Measurements from ENCODE around the gene NPL. TPM values are rescaled to one million over a fixed set of nuclear protein-coding genes. Genes with fewer than 3 reads are reported as not detected.

Gene NPL
- total RNA-seq, 3 donors from 2014 or later = 5.2 to 11.0 (median 10.4) TPM

DNA sequence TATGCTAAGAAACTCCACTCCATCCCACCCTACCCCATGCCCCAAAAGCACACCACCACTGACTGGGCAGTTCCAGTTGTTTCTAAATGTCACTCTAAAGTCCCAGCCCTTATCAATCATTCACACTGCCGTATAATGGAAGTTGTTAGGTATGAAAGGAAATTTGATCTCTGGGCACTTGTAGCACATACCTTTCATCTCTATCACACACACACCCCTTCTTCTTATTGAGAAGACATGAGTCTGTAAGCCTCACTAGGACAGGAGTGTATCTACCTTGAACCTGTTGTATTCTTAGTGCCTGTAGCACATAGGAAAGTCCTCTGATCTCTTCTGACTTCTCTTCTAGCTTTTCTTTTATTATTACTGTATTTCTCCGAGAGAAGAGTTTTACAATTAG is 27.3 kb downstream of the NPL start:
- Mint-ChIP-seq H3K27me3 (ENCODE audit: low read depth) (no peaks in the 10 kb centered on the region), H3K9me3 (no peaks in the 10 kb centered on the region), H3K4me1 (ENCODE audit: low read depth) (no peaks in the 10 kb centered on the region), H3K36me3 (ENCODE audit: insufficient read depth) (peaks cover 32% of the 10 kb centered on the region), H3K4me3 (no peak overlapping the region)
- ATAC-seq (no peak), DNase-seq (no peak)

DNA sequence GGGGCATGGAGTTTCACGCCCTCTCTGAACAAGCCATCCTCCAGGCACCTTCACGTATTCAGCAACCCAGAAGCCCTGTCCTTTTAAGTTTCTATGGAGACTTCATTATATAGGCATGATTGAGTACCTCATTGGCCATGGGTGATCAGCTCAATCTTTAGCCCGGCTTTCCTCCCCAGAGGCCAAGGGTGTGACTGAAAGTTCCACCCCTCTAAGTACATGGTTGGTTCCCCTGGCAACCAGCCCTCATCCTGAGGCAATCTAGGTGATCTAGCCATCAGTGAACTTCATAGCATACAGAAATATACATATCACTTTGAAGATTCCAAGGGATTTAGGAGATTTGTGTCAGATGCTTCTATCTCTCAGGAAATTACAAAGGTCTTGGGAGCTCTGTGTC is 28.2 kb downstream of the NPL start:
- Mint-ChIP-seq H3K36me3 (ENCODE audit: insufficient read depth) (peaks cover 39% of the 10 kb centered on the region), H3K9me3 (no peaks in the 10 kb centered on the region), H3K4me3 (no peak overlapping the region), H3K4me1 (ENCODE audit: low read depth) (no peaks in the 10 kb centered on the region), H3K27me3 (ENCODE audit: low read depth) (no peaks in the 10 kb centered on the region)
- DNase-seq (no peak), ATAC-seq (no peak)

DNA sequence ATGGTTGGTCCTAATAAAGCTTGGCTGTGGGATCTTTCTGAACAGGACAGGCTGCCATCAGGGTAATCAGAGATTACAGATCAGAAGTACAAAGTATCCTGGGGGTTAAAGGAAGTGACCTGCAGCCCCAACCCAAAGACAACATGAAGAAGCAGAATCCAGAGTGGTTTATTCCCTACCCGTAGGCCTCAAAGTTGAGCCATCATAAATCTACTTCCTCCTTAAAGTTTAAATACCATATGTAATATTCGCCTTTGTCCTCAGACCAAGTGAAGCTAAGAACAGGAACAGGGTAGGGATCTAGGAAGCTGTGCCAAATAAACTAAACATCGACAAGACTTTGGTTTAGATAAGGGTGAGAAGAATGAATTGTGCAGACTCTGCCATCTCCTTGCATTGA is 33.6 kb downstream of the NPL start:
- Mint-ChIP-seq H3K27me3 (ENCODE audit: low read depth) (no peaks in the 10 kb centered on the region), H3K4me3 (no peak overlapping the region), H3K4me1 (ENCODE audit: low read depth) (no peaks in the 10 kb centered on the region), H3K9me3 (no peaks in the 10 kb centered on the region), H3K36me3 (ENCODE audit: insufficient read depth) (peaks cover 21% of the 10 kb centered on the region)
- ATAC-seq = no peak
- DNase-seq = no peak

DNA sequence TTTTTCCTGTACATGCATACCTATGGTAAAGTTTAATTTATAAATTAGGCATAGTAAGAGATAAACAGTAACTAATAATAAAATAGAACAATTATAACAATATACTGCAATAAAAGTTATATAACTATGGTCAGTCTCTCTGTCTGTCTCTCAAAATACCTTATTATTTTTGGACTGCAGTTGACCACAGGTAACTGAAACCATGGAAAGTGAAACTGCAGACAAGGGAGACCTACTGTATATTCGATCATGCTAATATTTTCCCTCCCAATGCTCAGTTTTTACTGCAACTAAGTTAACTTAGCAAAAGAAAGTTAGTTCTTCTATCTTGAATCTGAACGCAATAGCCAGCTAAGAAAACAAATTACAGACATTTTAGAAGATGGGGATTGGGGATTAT is 37.3 kb downstream of the NPL start:
- H3K4me3 Mint-ChIP-seq = no peak overlapping the region
- no peak for DNase-seq
- H3K4me1 Mint-ChIP-seq (ENCODE audit: low read depth) = no peaks in the 10 kb centered on the region
- peaks cover 13% of the 10 kb centered on the region for H3K36me3 Mint-ChIP-seq (ENCODE audit: insufficient read depth)
- H3K27me3 Mint-ChIP-seq (ENCODE audit: low read depth) = no peaks in the 10 kb centered on the region
- no peak for ATAC-seq
- H3K9me3 Mint-ChIP-seq = no peaks in the 10 kb centered on the region

DNA sequence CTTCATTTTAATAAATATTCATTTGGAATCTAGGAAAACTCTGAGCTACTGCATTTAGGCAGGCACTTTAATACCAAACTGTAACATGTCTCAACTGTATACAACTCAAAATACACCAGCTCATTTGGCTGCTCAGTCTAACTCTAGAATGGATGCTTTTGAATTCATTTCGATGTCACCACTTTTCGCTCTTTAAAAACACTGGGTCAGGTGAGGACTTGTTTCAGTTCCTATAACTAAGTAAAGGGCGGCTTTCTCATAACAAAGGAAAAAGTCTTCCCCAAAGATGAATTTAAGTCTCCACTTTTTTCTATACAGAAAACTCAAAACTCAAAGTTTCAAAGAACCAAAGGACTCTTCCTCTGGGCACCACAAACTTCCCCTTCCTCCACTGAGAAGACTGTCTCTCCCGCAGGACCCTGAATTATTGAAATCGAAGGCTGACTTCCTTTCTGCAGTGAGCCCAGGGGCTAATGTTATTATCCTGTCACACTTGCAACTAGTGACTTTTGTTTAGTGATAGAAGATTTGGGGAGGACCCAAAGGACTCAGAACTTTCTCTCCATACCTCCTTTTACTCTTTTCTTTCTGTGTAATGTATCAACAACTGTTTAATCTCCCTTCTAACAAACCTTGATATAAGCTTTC is 39.8 kb downstream of the NPL start:
- H3K4me3 Mint-ChIP-seq = no peak overlapping the region
- H3K9me3 Mint-ChIP-seq = no peaks in the 10 kb centered on the region
- DNase-seq (no peak), ATAC-seq (no peak)
- no peaks in the 10 kb centered on the region for H3K4me1 Mint-ChIP-seq (ENCODE audit: low read depth)
- H3K36me3 Mint-ChIP-seq (ENCODE audit: insufficient read depth) = peaks cover 6% of the 10 kb centered on the region
- H3K27me3 Mint-ChIP-seq (ENCODE audit: low read depth) = no peaks in the 10 kb centered on the region

DNA sequence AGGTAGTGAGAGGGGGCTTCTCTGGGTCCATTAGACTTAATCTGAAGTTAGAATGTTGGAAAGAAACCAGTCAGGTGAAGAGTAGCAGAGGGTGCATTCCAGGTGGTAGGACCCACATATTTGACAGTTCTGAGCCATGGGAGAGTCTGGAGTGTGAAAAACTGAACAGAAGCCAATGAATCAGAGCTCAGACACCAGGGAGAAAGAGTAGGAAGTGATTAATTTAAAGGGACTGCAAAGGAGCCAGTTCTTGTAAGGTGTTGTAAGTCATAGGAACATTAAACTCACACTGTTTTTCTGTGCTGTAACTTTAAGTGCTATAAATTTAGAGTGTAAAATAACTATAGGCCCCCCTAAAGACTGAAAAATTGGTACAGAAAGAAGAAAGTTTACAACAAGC is 43.7 kb downstream of the NPL start:
- Mint-ChIP-seq H3K4me3 (no peak overlapping the region), H3K9me3 (no peaks in the 10 kb centered on the region), H3K27me3 (ENCODE audit: low read depth) (no peaks in the 10 kb centered on the region), H3K4me1 (ENCODE audit: low read depth) (no peaks in the 10 kb centered on the region), H3K36me3 (ENCODE audit: insufficient read depth) (peaks cover 3% of the 10 kb centered on the region)
- ATAC-seq (no peak), DNase-seq (no peak)

DNA sequence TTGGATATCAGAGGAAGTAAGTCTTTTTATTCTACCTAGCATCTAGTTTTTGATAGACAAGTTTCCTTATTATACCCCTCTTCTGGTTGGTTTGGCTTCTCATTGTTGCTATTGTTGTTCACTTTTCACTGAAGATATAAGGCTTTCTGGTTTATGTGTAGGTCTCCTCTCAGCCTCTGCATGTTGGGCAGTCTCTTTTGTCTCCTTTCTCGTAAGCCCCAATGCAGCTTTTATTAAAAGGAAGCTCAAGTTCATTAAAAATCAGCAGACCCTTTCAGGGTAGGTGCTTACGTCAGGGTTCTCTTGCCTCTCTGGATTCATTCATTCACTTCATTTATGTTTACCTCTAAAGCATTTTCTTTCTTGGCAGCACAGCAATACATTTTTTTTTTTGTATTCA is 44.8 kb downstream of the NPL start:
- ATAC-seq = no peak
- Mint-ChIP-seq H3K4me1 (ENCODE audit: low read depth) (peaks cover 5% of the 10 kb centered on the region), H3K4me3 (no peak overlapping the region), H3K27me3 (ENCODE audit: low read depth) (no peaks in the 10 kb centered on the region), H3K36me3 (ENCODE audit: insufficient read depth) (peaks cover 3% of the 10 kb centered on the region), H3K9me3 (no peaks in the 10 kb centered on the region)
- no peak for DNase-seq

DNA sequence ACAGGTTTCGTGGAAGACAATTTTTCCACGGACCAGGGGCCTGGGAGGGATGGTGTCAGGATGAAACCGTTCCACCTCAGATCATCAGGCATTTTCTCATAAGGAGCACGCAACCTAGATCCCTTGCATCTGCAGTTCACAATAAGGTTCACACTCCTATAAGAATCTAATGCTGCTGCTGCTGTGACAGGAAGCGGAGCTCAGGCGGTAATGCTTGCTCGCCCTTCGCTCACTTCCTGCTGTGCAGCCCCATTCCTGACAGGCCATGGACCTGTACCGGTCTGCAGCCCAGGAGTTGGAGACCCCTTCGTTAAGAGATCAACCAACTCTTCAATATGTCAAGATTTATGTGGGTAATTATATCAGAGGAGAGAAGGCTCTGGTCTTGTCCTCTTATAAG is 46.2 kb downstream of the NPL start:
- ATAC-seq (no peak), DNase-seq (no peak)
- peaks cover 10% of the 10 kb centered on the region for H3K4me1 Mint-ChIP-seq (ENCODE audit: low read depth)
- no peaks in the 10 kb centered on the region for H3K27me3 Mint-ChIP-seq (ENCODE audit: low read depth)
- peaks cover 10% of the 10 kb centered on the region for H3K36me3 Mint-ChIP-seq (ENCODE audit: insufficient read depth)
- no peaks in the 10 kb centered on the region for H3K9me3 Mint-ChIP-seq
- H3K4me3 Mint-ChIP-seq = no peak overlapping the region

DNA sequence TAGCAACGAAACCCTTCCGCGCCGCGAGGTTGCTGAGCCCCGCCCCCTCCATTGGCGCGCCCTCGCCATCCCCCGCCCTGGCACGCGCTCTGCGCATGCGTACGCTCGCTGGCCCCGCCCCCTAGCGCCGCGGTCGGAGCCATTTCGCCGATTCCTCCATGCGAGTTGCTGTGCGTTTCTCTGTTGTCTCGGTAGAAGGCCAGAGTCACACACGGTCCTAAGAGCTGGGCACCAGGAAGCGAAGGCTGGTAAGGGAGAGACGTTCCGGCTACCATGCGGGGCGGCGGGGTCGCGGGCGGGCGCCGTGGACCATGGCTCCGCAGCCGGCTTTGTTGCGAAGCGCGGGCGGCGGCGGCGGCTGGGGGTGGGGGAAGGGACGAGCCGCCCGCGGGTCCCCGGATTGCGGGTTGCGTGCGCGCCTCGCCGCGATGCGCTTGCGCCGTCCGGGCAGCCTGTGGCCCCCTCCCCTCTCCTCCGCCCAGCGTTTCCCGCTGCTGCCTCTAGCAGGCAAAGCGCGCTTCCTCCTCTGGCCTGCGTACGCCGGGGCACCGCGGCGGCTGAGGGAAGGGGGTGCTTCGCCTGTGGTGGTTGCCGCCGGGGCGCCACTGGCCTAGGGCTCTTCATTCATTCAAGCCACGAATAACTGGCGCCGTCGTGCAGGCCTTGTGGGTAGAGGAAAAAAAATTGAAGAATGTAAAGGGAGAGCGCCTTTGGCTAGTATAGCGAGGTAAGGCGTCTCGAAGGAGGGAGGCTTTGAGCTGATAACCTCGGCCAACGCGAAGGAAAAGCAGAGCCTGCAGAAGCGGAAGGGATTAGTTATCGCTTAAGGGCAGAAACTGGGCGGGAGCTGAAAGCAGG is 49.9 kb downstream of the NPL start, which contains the start of gene DHX9:
Gene DHX9, plus strand, starts transcription at position 139 of the 858 bp plus-strand sequence. CDS start 3,220 bp downstream, outside the sequence.
- Mint-ChIP-seq H3K4me3 (peak within 1 kb of the TSS; percentile 98), H3K9me3 (no peaks in the 10 kb centered on the region), H3K36me3 (ENCODE audit: insufficient read depth) (peaks cover 32% of the 10 kb centered on the region), H3K4me1 (ENCODE audit: low read depth) (peaks cover 42% of the 10 kb centered on the region), H3K27me3 (ENCODE audit: low read depth) (no peaks in the 10 kb centered on the region)
- DNase-seq (peak; percentile 96), ATAC-seq (peak; percentile 87 to 88)

DNA sequence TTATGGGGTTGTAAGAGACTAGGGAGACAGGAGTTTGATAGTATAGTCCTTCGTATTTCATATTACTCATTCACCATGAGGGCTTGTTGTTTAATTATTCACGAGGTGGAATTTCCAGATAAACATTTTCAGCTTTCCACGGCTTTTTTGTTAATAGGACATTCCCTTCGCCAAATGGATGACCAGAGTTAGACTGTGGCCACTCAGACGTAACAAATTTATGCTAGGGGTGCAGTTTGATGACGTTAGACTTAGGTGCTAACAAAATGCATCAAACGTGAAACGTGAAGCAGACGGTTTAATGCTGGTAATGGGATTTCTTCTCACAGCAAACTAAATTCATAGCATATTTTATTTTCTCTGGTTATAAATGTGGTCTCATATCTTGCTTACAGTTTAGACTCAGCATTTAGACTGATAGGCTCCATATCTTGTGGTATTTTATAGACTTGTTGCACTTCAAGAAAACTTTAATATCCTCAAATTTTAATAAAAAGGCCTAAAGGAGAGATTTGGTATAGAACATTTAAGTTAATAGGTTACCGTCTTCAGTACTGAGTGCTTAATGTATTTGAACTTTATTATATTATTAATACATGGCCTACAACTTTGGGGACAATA is 51.9 kb downstream of the NPL start:
- Mint-ChIP-seq H3K27me3 (ENCODE audit: low read depth) (no peaks in the 10 kb centered on the region), H3K36me3 (ENCODE audit: insufficient read depth) (peaks cover 40% of the 10 kb centered on the region), H3K4me1 (ENCODE audit: low read depth) (peaks cover 60% of the 10 kb centered on the region), H3K9me3 (no peaks in the 10 kb centered on the region), H3K4me3 (peak overlapping the region; percentile 98)
- DNase-seq (no peak), ATAC-seq (no peak)

DNA sequence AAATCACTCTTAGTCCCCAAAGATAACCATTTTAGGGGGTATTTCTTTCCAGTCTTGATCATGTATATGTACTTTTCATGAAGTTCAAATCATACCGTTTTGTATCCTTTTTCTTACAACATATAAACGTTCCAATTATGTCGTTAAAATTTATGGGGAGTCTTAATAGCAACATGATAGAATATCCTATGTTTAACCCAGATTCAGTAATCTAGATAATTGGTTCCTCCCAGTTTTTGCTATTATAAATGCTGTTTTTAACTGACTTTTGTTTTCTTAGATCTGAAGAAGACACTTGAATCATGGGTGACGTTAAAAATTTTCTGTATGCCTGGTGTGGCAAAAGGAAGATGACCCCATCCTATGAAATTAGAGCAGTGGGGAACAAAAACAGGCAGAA is 52.7 kb downstream of the NPL start:
- no peaks in the 10 kb centered on the region for H3K27me3 Mint-ChIP-seq (ENCODE audit: low read depth)

DNA sequence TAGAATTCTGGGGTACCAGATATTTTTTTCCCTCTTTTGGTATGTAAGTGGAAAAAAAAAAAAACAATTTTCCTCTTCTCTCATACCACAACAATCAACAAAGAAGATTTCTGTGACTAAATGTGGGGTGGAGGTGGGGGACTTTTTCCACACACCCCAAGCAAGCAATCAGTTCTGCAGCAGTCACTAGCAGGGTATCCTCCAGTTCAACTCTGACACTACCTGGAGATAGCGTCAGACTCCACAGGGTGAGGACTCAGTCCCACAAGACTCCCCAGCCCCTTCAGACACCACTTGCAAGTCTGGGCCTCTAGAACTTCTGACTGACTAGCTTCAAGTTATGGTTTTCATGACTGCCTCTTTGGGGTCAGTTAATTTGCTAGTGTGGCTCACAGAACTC is 55.8 kb downstream of the NPL start:
- Mint-ChIP-seq H3K4me1 (ENCODE audit: low read depth) (peaks cover 86% of the 10 kb centered on the region), H3K36me3 (ENCODE audit: insufficient read depth) (peaks cover 67% of the 10 kb centered on the region), H3K9me3 (no peaks in the 10 kb centered on the region), H3K4me3 (peak overlapping the region; percentile 46), H3K27me3 (ENCODE audit: low read depth) (no peaks in the 10 kb centered on the region)
- DNase-seq = peak; percentile 29
- peak; percentile 44 to 63 for ATAC-seq

More for the DNA sequence above, 52.7 kb downstream of the NPL start:
- Mint-ChIP-seq H3K4me1 (ENCODE audit: low read depth) (peaks cover 67% of the 10 kb centered on the region), H3K9me3 (no peaks in the 10 kb centered on the region), H3K36me3 (ENCODE audit: insufficient read depth) (peaks cover 48% of the 10 kb centered on the region), H3K4me3 (peak overlapping the region; percentile 98)
- no peak for DNase-seq
- ATAC-seq = no peak

DNA sequence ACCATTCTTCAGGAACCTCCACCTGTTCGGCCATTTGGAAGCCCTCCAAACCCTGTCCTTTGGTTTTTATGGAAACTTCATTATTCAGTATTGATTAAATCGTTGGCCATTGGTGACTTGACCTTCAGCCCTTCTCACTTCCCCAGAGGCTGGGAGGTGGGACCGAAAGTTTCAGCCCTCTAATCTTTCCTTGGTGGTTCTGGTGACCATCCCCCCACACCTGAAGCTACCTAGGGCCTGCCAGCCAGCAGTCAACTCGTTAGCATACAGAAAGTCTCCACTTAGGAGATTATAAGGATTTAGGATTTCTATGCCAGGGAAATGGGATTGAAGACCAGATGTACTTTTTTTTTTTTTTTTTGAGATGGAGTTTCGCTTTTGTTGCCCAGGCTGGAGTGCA is 56.3 kb downstream of the NPL start:
- ATAC-seq (no peak), DNase-seq (no peak)
- Mint-ChIP-seq H3K4me3 (no peak overlapping the region), H3K9me3 (no peaks in the 10 kb centered on the region), H3K27me3 (ENCODE audit: low read depth) (no peaks in the 10 kb centered on the region), H3K36me3 (ENCODE audit: insufficient read depth) (peaks cover 63% of the 10 kb centered on the region), H3K4me1 (ENCODE audit: low read depth) (peaks cover 82% of the 10 kb centered on the region)

DNA sequence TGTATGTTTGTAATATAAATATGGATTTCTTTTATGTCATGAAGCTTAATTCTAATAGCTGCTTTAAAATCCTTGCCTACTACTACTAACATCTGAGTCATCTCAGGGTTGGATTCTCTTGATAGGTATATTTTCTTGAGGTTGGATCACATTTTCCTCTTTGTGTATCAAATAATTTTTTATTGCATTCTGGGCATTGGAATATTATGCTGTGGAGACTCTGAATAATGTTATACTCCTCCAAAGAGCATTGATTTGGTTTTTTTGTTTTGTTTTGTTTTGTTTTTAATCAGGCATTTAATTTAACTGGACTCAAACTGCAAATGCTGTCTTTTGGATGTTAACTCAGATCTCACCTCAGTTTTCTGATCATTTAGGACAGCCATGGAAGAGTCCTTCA is 57.5 kb downstream of the NPL start:
- DNase-seq (no peak), ATAC-seq (no peak)
- peaks cover 57% of the 10 kb centered on the region for H3K36me3 Mint-ChIP-seq (ENCODE audit: insufficient read depth)
- H3K4me3 Mint-ChIP-seq = no peak overlapping the region
- H3K9me3 Mint-ChIP-seq = no peaks in the 10 kb centered on the region
- H3K27me3 Mint-ChIP-seq (ENCODE audit: low read depth) = no peaks in the 10 kb centered on the region
- H3K4me1 Mint-ChIP-seq (ENCODE audit: low read depth) = peaks cover 74% of the 10 kb centered on the region

Data from activated T-cell treated with anti-CD3 and anti-CD28 coated beads, Interleukin-2, amount 50 U/mL, for 4 hours (primary cell).